NCI-H774 (cell line): Measurements from ENCODE around the gene NRTN.

Experiments
- DNase-seq: peaks from one replicate; lab custom pipeline; 2025; lab: John Stamatoyannopoulos, UW

Gene NRTN

DNA sequence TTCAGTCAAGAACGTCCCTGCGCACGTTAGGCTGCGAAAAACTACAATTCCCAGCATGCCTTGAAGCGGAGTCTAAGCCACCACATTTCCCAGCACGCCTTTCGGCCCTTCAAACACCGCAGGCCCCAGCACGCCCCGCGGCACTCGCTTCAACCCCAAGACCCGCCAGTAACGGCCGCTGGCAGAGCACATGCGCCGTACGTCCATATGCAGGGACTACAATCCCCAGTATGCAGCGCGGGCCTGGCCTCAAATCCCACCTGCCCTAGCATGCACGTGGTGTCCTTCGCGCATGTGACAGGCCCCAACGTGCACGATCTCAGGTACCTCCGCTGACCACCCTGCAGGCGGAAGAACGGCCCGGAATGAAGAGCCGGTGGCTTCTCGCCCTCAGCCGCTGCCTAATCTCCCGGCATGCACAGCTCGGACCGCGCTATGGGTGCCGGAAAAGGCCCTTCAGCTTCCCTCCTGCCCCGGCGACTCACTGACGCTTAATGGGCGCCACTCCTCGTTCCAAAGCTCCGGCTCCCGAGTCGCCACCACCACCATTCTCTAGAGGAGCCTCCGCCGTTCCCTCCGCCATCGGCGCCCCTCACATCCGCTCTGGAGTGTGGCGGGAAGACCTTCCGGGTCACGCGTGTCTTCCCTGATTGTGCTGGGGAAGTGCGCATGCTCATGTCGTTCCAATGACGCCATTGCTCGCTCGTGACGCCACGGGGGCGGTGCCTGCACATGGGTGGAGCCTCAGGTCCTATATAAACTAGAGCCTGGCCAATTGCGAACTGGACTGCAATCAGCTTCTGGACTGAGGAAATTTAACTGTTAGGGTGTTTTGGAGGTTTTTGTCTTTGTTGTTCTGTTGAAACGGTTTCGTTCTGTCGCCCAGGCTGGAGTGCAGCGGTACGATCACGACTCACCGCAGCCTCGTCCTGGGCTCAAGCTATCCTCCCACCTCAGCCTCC is 14.0 kb upstream of the NRTN start, which contains the start of gene DUS3L:
TSS of gene DUS3L (minus strand) at position 605 of the 962 bp plus-strand sequence. CDS start at position 583, 22 bp downstream.
- DNase-seq: peak; percentile 97

- DNase-seq: no peak
These were observed 12.6 kb upstream of the NRTN start for GRCh38 chr19:5792224-5792623.

- no peak for DNase-seq
These were observed 11.7 kb upstream of the NRTN start for GRCh38 chr19:5793188-5793587.

- DNase-seq: no peak
These were observed 9.4 kb upstream of the NRTN start for GRCh38 chr19:5795382-5795919.

DNA sequence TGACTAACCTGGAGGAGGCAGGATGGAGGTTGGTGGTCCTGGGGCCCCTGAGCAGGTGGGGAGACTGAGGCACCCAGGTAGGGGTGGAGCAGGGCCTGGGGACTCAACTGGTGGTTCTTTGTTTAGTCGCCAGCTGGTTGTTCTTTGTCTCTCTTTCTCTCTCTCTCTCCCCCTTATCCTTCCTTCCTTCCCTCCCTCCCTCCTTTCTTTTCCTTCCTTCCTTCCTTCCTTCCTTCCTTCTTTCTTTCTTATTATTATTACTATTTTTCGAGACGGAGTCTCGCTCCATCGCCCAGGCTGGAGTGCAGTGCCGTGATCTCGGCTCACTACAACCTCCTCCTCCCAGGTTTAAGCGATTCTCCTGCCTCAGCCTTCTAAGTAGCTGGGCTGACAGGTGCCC is 6.6 kb upstream of the NRTN start:
- DNase-seq: no peak

DNA sequence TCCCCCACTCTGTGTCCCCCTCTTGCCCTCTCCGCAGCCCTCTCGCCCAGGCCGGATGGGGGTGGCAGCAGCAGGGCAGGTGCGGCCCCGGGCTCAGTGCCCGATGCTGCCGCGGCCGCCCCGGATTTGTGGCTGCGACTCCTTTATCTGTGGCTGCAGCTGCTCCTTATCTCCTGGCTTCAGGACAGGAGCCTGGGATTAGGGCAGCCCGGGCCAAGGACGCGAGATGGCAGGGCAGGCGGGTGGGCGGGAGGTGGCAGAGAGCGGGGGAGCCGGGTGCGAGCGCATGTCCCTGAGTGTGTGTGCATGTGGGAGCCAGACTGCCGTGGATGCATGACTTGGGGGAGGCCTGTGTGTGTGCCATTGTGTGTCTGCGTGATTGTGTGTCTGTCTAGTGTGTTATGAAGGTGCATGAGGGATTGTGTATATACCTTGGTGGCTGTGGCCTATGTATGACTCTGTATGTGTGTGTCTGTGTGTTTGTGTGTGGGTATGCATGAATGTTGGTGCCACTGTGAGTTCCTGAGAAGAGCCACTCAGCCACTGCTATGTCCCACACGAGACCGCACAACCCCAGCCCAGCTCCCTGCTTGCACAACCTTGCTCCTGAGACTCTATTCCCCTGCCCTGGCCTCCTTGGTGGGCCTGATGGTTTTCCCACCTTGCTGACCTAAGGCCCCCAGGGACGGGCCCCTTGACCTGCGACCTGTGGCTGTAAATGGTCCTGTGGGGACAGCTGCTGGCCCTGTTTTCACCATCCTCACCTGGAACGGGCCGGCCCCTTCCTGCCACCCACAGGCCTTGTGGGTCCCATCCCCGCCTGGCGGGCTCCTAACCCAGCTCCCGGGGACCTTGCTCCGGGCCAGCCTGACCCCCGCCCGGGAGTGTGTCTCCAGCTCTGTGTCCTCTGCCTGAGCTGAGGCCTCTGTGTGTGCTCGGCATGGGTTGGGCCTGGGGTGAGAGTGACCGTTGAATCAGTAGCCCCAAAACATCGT is 5.3 kb upstream of the NRTN start:
- no peak for DNase-seq

GRCh38 chr19:5800361-5801270 is 4.3 kb upstream of the NRTN start:
- no peak for DNase-seq

DNA sequence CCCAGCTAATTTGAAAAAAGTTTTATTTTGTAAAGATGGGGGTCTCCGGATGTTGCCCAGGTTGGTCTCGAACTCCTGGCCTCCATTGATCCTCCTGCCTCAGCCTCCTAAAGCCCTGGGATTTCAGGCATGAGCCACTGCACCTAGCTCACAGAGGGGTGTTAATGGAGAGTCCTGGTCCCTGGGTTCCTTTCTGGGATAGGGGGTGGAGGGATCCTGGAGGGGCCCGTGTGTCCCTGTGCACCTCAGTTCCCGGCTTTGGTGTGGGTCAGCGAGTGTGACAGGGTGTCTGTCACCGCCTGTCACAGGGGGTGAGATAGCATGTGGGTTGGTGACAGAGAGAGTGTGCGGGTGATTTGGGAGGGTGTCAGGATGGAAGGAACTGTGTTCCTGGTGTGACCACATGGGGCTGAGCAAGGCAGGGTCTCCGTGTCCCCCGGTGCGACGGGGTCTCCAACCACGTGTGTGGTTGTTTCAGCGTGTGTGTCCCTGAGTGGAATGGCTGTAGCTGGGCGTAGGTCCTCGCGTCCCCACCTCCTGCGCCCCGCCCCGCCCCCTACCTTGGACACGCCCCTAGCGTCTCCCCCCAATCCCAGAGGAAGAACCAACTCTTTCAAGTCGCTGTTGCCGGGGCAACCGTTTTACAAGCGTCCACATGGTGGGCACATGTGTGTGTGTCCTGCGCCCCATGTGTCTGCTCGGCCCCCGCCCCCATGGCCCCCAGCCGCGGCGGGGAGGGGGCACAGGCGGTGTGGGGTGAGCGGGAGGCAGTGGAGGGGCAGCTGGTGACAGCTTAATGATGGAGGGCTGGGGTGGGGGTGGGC is 2.9 kb upstream of the NRTN start:
- no peak for DNase-seq

DNA sequence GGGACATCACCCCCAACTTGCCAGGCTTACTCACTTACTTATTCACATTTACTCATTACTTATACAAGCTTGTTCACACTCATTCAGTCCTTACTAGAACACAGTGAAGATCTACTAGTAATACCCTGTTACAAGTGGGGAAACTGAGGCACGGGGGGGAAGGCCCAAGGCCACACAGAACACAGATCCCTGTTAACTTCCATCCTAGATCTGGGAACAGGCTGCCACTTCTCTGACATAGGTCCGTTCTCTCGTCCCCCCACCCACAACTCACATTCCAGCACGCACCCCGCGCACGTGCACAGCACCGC is 1.5 kb upstream of the NRTN start:
- no peak for DNase-seq

DNA sequence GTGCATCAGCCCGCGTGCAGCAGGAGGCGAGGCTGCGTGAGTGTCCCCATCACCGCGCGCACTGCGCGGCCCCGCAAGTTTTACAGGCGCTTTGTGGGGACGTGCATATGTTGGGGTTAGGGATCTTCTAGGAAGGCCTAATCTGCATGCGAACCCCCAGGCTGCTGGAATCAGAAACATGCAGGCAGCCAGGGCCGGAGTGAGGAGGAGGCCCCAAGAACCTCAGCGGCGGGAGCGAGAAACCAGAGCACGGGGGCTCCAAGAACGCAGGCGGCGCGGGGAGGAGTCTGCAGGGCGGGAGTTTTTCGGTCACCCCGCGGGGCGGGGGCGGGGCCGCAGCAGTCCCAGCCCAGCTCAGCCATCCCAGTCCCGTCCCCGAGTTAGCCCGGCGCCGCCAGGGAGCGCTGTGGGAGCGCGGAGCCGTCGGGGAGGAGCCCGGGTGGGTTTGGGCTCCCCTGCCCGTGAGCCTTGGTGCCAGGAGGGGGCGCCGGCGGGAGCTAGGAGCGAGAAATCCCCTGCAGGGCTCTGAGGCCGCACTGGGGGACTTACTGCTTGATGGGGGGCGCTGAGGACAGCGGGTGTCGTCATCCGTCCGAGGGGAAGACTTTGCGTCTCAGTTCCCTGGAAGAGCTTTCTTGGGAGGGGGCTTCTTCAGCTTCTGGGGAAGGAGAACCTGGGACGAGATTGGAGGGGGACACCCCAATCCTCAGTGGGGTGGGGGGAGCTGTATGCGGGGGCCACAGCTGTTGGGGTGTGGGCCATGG is 933 bp upstream of the NRTN start:
- DNase-seq: peak; percentile 88

GRCh38 chr19:5805462-5806132 is 730 bp downstream of the NRTN start:
- peak; percentile 50 for DNase-seq

- DNase-seq: no peak
These were observed 1.2 kb downstream of the NRTN start for GRCh38 chr19:5806133-5806489.

GRCh38 chr19:5806905-5807304 is 2.0 kb downstream of the NRTN start:
- no peak for DNase-seq

- no peak for DNase-seq
These were observed 3.4 kb downstream of the NRTN start for GRCh38 chr19:5808120-5808816.

DNA sequence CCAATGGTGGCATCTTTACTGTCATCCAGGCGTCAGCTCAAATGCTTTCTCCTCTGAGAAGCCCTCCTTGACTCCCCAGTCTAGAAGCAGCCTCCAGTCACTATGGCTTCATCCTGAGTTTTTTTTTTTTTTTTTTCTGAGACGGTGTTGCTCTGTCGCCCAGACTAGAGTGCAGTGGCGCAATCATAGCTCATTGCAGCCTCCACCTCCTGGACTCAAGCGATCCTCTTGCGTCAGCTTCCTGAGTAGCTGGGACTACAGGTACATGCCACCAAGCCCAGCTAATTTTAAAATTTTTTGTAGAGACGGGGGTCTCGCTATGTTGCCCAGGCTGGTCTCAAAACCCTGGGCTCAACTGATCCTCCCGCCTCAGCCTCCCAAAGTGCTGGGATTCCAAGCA is 4.2 kb downstream of the NRTN start:
- DNase-seq: no peak

DNA sequence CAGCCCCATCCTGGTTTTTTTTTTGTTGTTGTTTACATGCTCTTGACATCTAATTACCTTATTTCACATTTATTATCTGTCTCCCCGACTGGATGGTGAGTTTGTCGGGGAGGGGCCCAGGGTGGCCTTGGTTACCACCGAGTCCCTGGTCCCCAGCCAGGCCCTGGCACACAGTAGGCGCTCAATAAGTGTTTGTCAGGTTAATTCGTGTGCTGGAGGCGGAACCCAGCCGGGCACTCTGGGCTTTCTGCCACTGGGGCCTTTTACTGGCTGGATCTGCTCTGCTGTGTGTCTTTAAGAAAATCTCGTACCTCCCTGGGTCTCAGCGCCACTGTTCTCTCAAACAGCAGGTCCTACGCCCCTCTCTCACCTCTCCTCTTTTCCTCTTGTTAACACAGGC is 4.6 kb downstream of the NRTN start:
- no peak for DNase-seq

DNA sequence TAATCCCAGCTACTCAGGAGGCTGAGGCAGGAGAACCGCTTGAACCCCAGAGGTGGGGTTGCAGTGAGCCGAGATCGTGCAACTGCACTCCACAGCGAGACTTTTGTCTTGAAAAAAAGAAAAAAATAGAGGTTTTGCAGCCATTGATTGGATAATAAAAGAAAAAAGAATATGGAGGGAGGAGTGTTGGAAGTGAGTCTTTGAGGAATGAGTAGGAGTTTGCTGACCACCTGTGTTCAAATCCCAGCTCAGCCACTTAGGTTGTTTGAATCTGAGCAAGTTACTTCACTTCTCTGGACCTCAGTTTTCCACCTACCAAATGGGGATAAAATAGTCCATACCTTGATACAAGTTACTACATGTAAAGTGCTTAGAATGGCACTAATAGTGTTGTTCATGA is 6.2 kb downstream of the NRTN start:
- DNase-seq: no peak

DNA sequence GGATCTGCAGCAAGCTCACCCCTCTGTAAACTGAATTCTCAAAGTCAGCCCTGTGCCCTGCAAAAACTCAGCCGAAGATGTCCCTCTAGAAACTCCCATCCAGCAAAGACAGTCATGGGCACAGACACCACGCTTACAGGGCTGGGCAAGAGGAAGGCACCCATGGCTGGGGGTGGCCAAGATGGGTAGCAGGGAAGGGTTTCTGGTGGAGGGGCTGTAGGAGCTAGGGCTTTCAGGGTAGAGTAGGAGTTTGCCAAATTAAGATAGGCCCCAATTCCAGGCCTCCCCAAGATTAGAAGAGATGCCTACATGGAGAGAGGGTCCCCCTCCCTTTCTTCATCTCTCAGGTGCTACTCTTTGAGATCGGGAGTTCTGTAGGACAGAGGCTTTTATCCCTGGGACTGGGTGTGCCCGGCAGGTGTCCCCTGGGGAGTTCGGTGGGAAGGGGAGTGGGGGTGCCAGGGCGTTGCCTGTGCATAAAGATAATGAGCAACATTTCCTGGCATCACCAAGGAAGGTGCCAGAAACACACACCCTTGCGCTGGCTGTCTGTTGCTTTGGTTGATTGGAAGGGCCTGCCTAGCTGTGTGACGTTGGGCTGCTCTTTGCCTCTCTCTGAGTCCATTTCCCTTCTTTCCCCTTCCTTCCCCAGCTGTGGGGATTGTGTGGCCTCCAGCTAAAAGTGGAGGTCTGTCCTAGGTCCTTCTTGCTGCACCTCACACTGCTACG is 9.4 kb downstream of the NRTN start:
- no peak for DNase-seq
